Measurements from ENCODE around the gene UBE2Z.

UBE2Z gene

DNA sequence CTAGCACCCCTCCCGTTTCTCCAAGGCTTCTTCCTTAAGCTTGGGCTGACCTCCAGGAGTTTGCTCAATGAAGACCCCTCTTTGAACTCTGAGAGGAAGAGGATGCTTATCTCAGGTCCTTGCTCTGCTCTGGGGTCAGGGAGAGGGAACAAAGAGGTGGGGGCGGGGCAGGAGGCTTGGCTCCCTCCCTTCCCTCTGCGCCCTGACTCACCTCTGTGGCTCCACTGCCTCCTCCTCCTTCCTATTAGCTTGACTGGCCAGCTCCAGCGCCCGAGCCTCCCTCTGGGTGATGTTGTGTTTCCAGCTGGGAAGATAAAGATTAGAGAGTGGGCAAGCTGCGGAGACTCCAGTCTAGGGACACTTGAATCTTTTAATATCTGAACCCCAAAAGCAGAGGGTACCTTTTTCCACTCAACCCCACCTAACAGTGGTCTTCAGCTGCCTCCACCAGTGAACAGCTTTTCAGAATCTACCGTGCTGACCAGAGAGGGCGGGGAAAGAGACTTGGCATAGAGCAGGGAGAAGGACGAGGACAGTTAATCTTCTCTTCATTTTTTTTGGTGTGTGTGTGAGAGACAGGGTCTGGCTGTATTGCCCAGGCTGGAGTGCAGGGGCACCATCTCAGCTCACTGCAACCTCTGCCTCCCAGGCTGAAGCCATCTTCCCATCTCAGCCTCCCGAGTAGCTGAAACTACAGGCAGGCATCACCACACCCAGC, 53.5 kb downstream of the UBE2Z start:
- Histone ChIP-seq H3K9me3 (ENCODE audit: control insufficient read depth in 2 of 2, low read length in 2 of 2) (no peaks in the 10 kb centered on the region), H3K27ac (ENCODE audit: low read length) (no peak overlapping the region), H3K27me3 (ENCODE audit: control insufficient read depth in 1 of 2, insufficient read depth in 2 of 2, low read length in 2 of 2) (peaks cover 23 to 27% of the 10 kb centered on the region in 2 donors), H3K4me3 (ENCODE audit: low read length in 2 of 2) (no peak overlapping the region), H3K9ac (ENCODE audit: low read length in 2 of 2) (no peak overlapping the region), H3K36me3 (ENCODE audit: control insufficient read depth in 2 of 2, insufficient read depth in 2 of 2, low read length in 2 of 2) (no peaks in the 10 kb centered on the region), H3K4me1 (ENCODE audit: control insufficient read depth, insufficient read depth, low read length) (no peaks in the 10 kb centered on the region)

DNA sequence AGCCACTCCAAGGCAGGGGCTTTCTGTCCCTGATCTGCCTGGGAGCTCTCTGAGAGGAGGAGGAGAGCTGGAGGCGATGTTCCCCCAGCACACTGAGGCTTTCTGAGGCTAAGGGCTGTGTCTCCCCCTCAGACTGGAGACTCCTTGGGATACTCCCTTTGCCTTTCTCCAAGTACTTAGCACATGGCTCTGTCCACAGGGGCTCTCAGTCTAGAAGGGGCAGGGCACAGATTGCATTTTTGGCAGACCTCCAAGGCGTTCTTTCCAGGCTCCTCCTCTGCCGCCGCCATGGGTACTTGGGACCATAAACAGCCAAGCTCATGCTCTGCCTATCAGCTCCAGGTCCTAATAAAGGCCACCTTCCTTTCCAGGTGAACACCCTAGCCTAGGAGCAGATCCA, 62.0 kb downstream of the UBE2Z start:
- H3K4me3 ChIP-seq (ENCODE audit: low read length in 2 of 2), result no peak overlapping the region
- no peak overlapping the region for H3K9ac ChIP-seq (ENCODE audit: low read length in 2 of 2)
- no peaks in the 10 kb centered on the region for H3K36me3 ChIP-seq (ENCODE audit: control insufficient read depth in 2 of 2, insufficient read depth in 2 of 2, low read length in 2 of 2)
- no peaks in the 10 kb centered on the region for H3K9me3 ChIP-seq (ENCODE audit: control insufficient read depth in 2 of 2, low read length in 2 of 2)
- H3K27me3 ChIP-seq (ENCODE audit: control insufficient read depth in 1 of 2, insufficient read depth in 2 of 2, low read length in 2 of 2), result peaks cover 2 to 9% of the 10 kb centered on the region in 2 donors
- no peak overlapping the region for H3K27ac ChIP-seq (ENCODE audit: low read length)
- no peaks in the 10 kb centered on the region for H3K4me1 ChIP-seq (ENCODE audit: control insufficient read depth, insufficient read depth, low read length)

DNA sequence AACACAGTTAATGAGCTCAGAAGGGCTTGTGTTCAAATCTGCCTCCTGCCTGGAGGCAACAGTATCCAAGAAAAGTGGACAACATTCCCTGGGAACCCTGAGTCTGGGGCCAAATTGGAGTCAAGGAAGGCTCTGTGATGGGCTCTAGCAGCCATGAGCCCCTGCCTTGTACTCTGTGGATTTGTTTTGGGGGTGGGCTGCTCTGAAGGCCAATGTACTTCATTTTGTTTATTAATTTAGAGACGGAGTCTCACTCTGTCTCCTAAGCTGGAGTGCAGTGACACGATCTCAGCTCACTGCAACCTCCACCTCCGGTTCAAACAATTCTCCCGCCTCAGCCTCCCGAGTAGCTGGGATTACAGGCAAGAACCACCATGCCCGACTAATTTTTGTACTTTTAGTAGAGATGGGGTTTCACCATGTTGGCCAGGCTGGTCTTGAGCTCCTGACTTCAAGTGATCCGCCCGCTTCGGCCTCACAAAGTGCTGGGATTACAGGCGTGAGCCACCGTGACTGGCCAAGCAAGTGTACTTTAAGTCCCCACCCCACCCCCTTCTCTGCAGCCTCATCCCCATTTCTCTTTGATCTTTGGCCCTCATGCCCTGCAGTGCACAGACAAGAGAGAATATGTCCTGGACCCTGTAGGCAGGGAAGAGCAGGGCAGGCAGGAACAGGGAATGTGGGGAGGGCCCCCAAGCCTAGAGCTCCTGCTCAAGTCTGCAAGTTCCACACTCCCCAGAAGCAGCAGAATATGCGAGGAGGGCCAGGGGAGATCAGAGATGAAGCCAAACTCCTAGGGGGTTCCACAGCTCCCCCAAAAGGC, 62.9 kb downstream of the UBE2Z start:
- Histone ChIP-seq H3K4me1 (ENCODE audit: control insufficient read depth, insufficient read depth, low read length) (no peaks in the 10 kb centered on the region), H3K9me3 (ENCODE audit: control insufficient read depth in 2 of 2, low read length in 2 of 2) (no peaks in the 10 kb centered on the region), H3K36me3 (ENCODE audit: control insufficient read depth in 2 of 2, insufficient read depth in 2 of 2, low read length in 2 of 2) (no peaks in the 10 kb centered on the region), H3K27ac (ENCODE audit: low read length) (no peak overlapping the region), H3K9ac (ENCODE audit: low read length in 2 of 2) (no peak overlapping the region), H3K4me3 (ENCODE audit: low read length in 2 of 2) (no peak overlapping the region), H3K27me3 (ENCODE audit: control insufficient read depth in 1 of 2, insufficient read depth in 2 of 2, low read length in 2 of 2) (peaks cover 2 to 9% of the 10 kb centered on the region in 2 donors)

DNA sequence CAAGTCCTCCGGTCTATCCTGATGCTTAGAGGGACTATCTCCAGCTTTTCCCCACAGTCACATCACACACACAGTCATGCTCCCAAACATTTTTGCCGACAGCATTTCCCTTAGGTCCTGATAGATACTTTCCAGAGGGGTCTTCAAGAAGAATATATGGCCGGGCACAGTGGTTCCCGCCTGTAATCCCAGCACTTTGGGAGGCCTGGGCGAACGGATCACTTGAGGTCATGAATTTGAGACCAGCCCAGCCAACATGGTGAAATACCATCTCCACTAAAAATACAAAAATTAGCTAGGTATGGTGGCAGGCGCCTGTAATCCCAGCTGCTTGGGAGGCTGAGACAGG, 64.5 kb downstream of the UBE2Z start:
- no peak overlapping the region for H3K9ac ChIP-seq (ENCODE audit: low read length in 2 of 2)
- no peak overlapping the region for H3K27ac ChIP-seq (ENCODE audit: low read length)
- H3K4me3 ChIP-seq (ENCODE audit: low read length in 2 of 2), result no peak overlapping the region
- H3K36me3 ChIP-seq (ENCODE audit: control insufficient read depth in 2 of 2, insufficient read depth in 2 of 2, low read length in 2 of 2), result no peaks in the 10 kb centered on the region
- no peaks in the 10 kb centered on the region for H3K9me3 ChIP-seq (ENCODE audit: control insufficient read depth in 2 of 2, low read length in 2 of 2)
- no peaks in the 10 kb centered on the region for H3K4me1 ChIP-seq (ENCODE audit: control insufficient read depth, insufficient read depth, low read length)
- peaks cover 2 to 4% of the 10 kb centered on the region in 2 donors for H3K27me3 ChIP-seq (ENCODE audit: control insufficient read depth in 1 of 2, insufficient read depth in 2 of 2, low read length in 2 of 2)

DNA sequence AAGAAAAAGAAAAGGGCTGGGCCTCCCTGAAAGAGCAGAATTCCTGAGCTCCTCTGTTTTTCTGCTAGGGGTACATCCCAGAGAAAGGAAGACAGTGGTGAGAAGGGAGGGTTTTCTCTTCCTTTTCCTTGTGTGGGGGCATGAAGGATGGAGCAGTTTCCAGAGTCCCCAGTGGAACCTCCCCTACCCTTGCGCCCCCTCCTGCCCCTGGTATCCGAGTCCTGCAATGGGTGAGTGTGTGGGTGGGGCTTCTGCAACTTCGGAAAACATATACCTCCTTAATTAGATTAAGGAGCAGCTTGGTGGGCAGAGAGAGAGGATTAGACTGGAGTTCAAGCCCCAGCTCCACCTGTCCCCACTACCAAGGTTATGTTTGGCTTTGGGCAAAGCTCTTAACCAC, 65.6 kb downstream of the UBE2Z start:
- H3K9ac ChIP-seq (ENCODE audit: low read length in 2 of 2), result no peak overlapping the region
- H3K9me3 ChIP-seq (ENCODE audit: control insufficient read depth in 2 of 2, low read length in 2 of 2), result no peaks in the 10 kb centered on the region
- peaks cover 2% of the 10 kb centered on the region in 2 donors for H3K27me3 ChIP-seq (ENCODE audit: control insufficient read depth in 1 of 2, insufficient read depth in 2 of 2, low read length in 2 of 2)
- H3K36me3 ChIP-seq (ENCODE audit: control insufficient read depth in 2 of 2, insufficient read depth in 2 of 2, low read length in 2 of 2), result no peaks in the 10 kb centered on the region
- no peak overlapping the region for H3K4me3 ChIP-seq (ENCODE audit: low read length in 2 of 2)
- no peaks in the 10 kb centered on the region for H3K4me1 ChIP-seq (ENCODE audit: control insufficient read depth, insufficient read depth, low read length)
- no peak overlapping the region for H3K27ac ChIP-seq (ENCODE audit: low read length)

All from stomach smooth muscle (tissue), 2 donors.